HK-2 (cell line): Measurements from ENCODE around the gene AP1G2.
A peak's percentile ranks its signal among the peaks of the same experiment; 100 is the strongest.

Experiments used
- DNase-seq: peaks from one replicate; pipeline ENCODE4 v3.0.0-alpha.2; 2018; ENCODE audit not compliant: unreplicated experiment

Gene AP1G2

GRCh38 chr14:23571701-23572523, 4.3 kb upstream of the AP1G2 start:
- no peak for DNase-seq

GRCh38 chr14:23570806-23571483, 3.4 kb upstream of the AP1G2 start:
- DNase-seq: no peak

DNA sequence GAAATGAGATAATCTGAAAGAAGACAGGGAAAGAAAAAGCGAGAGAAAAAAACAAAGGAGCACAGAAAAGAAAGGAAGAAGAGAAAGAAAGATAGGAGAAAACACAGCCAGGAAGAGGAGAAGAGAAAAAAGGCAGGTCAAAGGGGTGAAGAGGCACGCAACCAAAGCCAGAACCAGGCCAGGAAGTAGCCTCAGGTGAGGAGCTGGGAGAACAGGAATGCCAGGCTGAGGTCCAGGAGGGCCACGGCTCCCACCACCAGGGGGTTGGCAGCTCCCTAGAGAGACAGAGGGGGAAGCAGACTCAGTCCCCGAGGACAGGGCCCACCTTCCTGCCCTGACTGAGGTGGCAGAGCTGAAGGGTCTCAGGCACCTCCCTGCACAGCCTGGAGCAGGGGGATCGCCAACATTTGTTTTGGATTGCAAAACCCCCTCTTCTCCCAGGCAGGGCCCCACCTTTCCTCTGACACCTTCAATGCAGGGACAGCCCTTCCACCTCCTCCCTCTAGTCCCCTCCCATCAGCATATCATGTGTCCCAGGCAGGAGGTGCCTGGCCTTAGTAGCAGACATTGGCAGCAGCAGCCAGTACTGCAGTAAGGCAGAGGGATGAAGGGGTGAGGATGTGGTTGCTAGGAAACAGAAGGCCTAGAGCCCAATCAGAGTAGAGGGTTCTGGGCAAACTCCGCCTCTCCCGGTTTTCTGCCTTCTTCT, 2.0 kb upstream of the AP1G2 start:
- no peak for DNase-seq

DNA sequence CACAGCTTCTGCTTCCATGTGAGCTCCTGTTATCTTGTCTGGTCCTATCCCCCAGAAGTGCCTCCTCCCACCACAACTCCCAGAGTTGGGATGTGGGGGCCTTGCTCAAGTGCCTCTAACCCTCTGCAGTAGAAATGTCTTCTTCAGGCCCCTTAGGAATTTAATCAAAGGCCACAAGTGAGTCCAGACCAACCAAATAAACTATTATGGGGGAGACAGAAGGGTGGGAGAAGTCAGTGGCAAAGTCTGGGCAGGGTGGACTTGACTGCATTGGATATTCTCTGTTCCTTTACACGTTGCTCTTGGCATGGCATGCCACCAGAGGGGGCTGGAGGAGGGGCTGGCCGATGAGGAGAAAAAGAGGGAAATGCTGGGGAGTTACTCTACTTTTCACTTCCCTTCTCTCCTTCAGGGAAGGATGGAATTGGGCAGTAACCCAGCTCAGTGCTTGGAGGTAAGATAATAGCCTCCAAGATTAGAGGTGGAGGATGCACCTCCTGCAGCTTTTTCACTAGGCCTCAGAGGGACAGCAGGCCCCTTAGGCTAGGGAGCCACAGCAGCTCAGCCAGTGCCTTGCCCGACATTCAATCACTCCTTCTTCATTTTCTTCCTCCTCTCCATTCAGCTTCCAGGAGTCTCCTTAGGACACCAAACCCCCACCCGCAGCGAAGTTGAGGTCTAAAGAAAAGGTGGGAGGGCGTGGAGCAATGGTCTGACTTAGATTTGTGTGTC, 1.2 kb upstream of the AP1G2 start:
- DNase-seq: no peak

- no peak for DNase-seq
These were observed 519 bp upstream of the AP1G2 start for GRCh38 chr14:23568021-23568599.

DNA sequence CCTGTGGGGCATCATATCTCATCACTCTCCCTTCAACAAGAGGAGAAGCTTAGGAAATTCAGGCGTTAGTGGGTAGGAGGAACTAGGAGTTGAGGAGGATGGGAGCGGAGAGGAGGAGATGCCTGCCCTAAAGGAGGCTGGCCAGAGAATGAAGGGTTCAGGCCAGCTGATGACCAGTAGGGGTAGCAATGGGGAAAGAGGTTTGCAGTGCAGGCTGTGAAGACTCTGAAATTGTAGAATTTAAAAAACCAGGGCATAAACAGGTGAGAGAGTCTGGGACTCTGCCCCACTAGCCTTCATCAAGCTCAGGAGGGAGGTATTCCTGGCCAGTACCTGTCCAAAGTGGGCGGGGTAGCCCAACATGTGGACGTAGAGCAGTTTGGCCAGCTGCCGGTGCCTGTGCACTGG, 809 bp downstream of the AP1G2 start:
- DNase-seq: no peak

GRCh38 chr14:23566112-23566777, 1.3 kb downstream of the AP1G2 start:
- DNase-seq: no peak

DNA sequence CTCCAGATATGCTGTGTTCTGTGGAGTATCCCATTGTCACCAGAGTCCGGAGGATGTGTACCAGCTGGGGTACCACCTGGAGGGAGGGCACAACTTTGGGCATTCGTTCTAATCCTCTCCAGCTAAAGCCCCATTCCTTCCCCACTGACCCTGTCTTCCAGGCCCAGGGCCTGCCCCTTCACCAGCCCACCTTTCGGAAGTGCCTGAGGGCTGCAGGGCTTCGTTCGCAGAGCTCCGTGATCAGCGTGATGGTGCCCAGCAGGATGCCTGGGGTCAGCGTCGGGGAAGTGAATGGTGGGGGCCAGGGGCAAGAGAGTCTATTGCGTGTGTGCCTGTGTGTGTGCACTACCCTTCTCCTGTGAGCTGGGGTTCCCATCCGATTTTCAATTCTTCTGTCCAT, 2.0 kb downstream of the AP1G2 start:
- DNase-seq: no peak

DNA sequence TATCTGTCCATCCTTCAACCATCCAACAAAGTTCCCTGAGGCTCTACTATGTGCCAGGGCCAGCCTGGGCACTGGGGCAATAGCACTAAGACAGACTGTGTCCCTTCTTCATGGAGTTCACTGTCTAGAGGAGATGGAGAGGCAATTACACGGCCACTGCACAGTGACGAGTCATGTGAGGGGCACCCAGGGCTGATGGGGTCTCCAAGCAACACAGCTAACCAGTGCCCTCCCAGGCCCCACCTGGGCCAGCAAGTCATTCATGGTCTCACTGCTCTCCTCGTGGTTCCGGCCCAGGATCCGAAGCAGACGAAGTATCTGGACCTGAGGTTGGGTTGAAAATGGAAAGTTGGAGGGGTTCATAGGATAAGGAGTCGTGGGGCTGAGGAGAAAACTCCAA, 2.7 kb downstream of the AP1G2 start:
- no peak for DNase-seq

- DNase-seq: no peak
These were observed 3.3 kb downstream of the AP1G2 start for GRCh38 chr14:23564181-23564812.

DNA sequence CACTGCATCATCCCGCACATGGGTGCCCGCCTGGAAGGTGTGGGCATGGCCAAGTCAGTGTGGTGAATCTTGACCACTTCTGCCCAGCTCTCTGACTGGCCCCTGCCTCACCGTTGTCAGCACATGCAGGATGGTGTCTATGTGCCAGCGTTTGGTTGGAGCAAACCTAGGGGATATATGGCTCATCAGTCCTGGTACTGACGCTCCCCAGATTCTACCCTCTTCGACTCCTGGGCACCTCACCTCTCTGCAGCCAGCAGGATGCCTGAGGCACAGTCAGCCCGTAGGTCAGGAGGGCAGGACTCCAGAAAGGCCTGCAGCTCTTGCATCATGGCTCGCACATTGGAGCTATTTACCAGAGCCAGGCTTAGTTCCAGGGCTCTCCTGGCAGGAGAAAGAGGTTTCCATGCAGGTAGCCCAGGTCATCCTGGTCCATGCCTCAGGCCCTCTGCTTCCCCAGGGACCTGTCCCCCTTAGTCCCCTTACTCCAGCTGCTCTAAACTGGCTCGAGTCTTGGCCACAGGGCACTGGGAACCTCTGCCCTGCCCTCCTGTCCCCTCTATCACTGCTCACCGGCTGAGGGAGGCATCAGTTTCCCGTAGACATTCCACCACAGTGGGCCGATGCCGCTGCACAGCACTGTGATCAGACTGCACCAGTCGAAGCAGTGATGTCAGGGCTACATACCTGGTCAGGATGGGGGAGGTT, 4.0 kb downstream of the AP1G2 start:
- DNase-seq: no peak

GRCh38 chr14:23562822-23563472, 4.6 kb downstream of the AP1G2 start:
- DNase-seq: peak; percentile 44

- DNase-seq: no peak
These were observed 5.4 kb downstream of the AP1G2 start for GRCh38 chr14:23561873-23562821.

DNA sequence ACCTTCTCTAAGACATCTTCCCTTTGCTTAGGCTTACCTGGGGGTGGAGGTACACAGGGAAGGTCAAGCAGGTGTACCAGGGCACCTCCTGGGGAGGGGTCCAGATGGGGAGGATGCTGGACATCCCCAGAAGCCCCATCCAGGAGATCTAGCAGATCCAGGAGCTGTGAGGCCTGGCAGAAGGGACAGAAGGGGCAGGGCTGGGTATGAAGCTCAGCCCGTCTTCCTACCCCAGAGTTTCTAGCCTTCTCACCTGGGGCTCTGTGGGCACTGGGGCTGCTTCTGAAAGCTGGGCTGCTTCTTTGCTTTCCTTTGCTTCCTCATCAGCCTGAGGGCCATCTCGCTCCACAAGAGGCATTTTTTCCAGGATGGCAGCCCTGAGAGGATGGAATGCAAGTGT, 6.3 kb downstream of the AP1G2 start:
- DNase-seq: no peak

DNA sequence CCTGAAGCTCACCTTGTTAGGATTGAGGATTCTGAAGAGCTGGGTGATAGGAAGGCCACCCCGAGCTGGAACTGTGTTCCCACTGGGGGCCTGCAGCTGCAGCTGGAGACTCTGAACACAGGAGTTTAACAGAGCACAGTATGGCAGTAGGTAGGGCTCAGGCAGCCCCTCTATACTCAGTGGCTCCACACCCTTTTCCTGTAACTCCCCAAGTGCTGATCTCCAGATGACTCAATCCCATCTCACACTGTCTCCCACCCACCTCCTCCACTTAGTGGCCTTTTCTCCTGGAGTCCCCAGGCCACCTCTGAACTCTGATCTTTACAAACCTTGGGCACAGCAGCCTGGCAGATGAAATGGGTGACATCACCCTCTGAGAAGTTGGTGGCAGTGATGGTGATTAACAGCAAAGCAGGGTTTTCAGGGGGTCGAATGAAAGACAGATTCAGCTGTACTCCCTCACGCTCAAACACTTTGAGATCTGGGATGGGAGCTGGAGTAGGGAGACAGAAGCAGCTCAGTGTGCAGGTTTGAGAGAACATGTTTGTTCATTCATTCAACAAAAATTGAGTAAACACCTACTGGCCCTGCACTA, 7.6 kb downstream of the AP1G2 start:
- DNase-seq: no peak

DNA sequence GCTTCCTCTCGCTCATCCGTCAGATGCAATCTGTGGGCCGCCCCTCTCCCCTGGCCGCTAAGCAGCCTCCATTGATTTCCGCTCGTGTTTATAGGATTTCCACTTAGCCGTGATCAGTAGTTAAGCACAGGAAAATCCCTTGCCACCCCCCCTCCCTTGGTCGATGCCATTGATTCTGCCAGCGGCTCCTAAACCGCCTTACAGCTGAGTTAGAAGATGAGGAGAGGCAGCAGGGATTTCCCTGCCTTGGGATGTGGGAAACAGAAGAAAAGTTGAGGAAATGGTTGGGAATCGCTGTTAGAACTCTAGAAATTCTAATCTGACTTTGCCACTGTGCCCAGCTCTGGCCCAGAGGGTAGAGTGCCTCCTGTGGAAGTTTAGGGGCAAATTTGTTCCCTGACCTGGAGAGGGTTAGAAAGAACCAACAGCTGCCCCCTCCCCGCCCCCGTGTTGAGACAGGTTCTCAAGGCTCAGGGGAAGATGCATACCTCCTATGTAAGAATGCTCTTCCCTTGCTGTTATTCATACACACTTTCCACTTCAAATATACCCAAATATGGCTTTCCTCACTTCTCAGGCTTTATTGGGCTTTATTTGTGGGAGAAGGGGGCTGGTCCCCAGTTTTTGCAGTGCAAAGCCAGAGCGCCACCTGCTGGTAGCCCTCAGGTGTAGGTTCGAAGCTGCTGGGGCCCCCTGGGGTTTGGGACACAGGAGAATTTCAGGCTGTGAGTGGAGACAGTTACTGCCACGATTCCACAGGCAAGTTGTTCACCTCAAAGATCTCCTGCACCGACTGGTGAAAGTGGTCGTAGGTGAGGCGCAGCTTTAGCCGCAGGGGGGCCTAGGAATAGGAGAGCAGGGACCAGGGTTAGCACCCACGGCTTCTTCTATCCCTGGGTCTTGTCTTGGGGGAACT, 8.3 kb downstream of the AP1G2 start:
- peak; percentile 55 for DNase-seq
